Measurements from ENCODE around the gene HTR4.
"Not testable (repeated sequence)": the region's sequence is repeated elsewhere in the genome, so short reads cannot be mapped to it uniquely, and the experiment has no call there.

The HTR4 gene

DNA sequence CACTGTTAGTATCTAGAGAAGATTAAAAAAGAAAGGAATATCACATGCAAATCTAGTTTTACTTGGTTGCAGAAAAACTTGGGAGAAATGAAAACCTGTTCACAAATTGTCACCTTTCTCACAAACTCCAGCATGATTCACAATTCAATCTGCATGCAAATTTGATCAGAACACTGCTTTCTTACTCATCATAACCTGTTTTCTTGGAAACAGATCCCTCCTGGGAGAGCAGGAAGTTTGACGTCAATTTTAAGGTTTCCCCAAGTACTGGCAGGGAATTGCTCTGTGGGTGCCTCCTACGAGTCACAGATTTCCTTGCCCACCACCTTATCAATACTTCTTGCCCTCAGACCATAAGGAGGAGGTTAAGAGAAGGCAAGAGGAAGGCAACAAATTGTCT lies 30.2 kb upstream of the HTR4 start:
- Histone ChIP-seq H3K36me3 (ENCODE audit: insufficient read depth, low read length) (no peaks in the 10 kb centered on the region), H3K4me1 (ENCODE audit: insufficient read depth, low read length) (no peaks in the 10 kb centered on the region), H3K27me3 (ENCODE audit: insufficient read depth, low read length) (no peaks in the 10 kb centered on the region), H3K4me3 (ENCODE audit: low read length) (no peak overlapping the region), H3K9me3 (ENCODE audit: low read length) (no peaks in the 10 kb centered on the region), H2AFZ (ENCODE audit: low read depth, low read length) (no peak overlapping the region)

DNA sequence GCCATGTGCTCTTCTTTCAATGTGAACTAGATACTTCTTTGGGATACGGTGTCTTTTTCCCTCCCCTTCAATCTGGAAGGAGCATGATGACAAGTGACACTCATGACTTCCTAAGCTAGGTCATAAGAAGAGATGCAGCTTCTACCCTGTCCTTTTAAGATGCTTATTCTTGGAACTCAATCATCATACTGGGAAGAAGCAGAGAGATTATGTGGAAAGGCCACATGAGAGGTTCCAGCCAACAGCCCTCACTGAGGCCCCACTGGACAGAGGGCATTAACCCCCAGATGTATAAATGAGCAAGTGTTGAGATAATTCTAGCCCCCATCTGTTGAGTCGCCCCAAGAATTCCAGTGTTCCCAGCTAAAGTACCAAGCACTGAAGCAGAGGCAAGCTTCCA lies 29.3 kb upstream of the HTR4 start:
- Histone ChIP-seq H3K4me3 (ENCODE audit: low read length) (no peak overlapping the region), H3K9me3 (ENCODE audit: low read length) (no peaks in the 10 kb centered on the region)

DNA sequence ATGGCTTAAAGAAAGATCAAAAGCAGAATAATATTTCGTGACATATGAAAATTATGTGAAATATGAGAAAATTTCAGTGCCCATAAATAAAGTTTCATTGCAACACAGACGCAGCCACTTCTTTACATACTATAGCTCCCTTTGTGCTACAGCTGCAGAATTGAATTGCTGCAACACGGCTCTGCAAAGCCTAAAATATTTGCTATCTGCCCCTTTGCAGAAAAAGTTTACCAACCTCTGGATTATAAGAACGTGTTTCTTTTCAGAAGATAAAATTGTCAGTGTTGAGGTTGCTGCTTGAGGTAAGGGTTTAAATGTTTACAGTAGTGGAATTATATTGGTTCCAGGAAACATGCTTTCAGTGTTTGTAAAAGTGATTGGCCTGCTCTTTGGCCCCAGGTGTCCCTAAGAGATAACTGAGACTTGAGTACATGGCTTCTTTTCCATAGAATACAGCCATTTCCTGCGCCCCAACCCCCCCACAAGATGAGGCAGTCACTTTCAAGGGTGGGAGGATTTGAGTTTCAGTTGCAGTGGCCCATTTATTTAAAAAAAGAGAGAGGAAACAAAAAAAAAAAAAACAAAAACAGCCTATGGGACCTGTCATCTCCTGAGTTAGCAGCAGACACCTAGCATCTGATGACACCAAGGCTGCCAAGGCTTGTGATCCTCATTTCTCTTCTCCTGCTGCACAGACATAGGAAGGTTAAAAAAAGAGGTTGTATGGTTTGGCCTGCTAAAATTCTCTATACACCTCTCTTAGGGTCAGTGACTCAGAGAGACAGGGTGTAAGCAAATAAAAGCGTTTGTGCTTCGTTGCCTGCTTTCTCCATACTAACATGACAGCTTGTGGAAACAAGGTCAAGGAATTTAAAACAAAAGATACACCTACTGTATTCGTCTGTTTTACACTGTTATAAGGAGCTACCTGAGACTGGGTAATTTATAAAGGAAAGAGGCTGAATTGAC lies 28.0 kb upstream of the HTR4 start:
- Histone ChIP-seq H3K27me3 (ENCODE audit: insufficient read depth, low read length) (no peaks in the 10 kb centered on the region), H2AFZ (ENCODE audit: low read depth, low read length) (no peak overlapping the region), H3K4me1 (ENCODE audit: insufficient read depth, low read length) (no peaks in the 10 kb centered on the region), H3K9me3 (ENCODE audit: low read length) (no peaks in the 10 kb centered on the region), H3K36me3 (ENCODE audit: insufficient read depth, low read length) (no peaks in the 10 kb centered on the region), H3K4me3 (ENCODE audit: low read length) (no peak overlapping the region)

More for the DNA sequence above, 29.3 kb upstream of the HTR4 start:
- H3K27me3 ChIP-seq (ENCODE audit: insufficient read depth, low read length) = no peaks in the 10 kb centered on the region
- H3K36me3 ChIP-seq (ENCODE audit: insufficient read depth, low read length) = no peaks in the 10 kb centered on the region
- H2AFZ ChIP-seq (ENCODE audit: low read depth, low read length) = no peak overlapping the region
- no peaks in the 10 kb centered on the region for H3K4me1 ChIP-seq (ENCODE audit: insufficient read depth, low read length)

DNA sequence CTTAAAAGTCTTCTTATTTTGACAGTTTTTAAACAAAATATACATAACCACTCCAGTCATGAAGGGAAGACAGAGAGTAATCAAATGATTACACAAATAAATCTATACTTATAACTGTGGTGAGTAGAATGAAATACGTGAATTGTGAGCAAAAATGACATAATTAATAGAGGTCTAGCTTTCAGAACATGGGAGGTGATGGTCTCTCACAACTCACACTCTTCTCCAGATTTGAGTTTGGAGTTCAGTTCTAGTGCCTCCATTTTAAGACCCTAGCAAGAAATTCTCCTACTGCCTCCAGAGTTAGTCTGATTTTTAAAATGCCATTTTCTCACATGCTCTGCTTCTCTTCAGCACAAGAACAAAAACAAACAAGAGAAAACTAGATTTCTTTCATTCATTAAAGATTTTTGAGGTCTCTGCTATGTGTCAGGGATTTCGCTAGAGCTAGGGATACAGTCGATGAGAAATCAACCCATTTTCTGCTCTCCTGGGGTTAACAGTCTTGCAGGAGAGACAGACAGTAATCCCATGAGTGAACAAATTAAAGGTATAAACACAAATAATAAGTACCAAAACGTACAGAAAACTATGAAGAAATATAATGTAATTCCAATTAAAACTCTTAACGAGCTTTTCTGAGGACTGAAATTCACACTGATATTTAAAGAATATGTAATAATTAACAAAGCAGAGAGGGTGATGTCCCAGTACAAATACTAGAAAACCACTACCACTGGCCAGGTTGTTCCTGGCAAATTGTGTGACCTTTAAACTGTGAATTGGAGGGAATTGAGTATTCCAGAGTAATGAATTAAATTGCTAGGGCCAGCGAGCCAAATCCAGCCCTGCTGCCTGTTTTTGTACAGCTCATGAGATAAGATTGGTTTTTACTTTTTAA lies 27.1 kb upstream of the HTR4 start:
- no peak overlapping the region for H2AFZ ChIP-seq (ENCODE audit: low read depth, low read length)
- H3K4me1 ChIP-seq (ENCODE audit: insufficient read depth, low read length) = no peaks in the 10 kb centered on the region
- H3K36me3 ChIP-seq (ENCODE audit: insufficient read depth, low read length) = no peaks in the 10 kb centered on the region
- H3K27me3 ChIP-seq (ENCODE audit: insufficient read depth, low read length) = no peaks in the 10 kb centered on the region
- H3K9me3 ChIP-seq (ENCODE audit: low read length) = no peaks in the 10 kb centered on the region
- H3K4me3 ChIP-seq (ENCODE audit: low read length) = no peak overlapping the region

DNA sequence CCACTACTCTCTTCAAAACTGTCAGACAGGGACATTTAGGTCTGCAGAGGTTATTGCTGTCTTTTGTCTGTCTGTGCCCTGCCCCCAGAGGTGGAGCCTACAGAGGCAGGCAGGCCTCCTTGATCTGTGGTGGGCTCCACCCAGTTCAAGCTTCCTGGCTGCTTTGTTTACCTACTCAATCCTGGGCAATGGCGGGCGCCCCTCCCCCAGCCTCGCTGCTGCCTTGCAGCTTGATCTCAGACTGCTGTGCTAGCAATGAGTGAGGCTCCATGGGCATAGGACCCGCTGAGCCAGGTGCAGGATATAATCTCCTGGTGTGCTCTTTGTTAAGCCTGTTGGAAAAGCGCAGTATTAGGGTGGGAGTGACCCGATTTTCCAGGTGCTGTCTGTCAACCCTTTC lies 19.4 kb upstream of the HTR4 start:
- H3K4me1 ChIP-seq (ENCODE audit: insufficient read depth, low read length); H3K9me3 ChIP-seq (ENCODE audit: low read length); H3K36me3 ChIP-seq (ENCODE audit: insufficient read depth, low read length); H3K27me3 ChIP-seq (ENCODE audit: insufficient read depth, low read length); H3K4me3 ChIP-seq (ENCODE audit: low read length); H2AFZ ChIP-seq (ENCODE audit: low read depth, low read length): not testable (repeated sequence)

DNA sequence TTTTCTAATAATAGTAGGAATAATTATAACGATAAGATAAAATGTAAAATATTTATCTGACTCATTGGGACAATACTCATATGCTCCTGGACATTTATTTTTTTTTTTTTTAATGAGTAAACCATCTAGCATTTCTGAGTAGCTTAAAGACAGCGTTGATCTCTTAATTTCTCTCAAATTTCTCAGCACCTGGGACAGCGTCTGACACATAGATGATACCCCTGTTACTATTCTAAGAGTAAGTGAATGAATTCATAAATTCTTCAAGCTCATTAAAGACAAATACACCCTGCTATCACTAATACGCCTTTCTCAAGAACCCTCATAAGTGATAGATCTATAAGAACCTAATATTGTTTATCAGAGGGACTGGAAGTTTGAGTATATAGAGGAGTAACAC lies 12.0 kb upstream of the HTR4 start:
- H3K9me3 ChIP-seq (ENCODE audit: low read length) = no peaks in the 10 kb centered on the region
- no peak overlapping the region for H2AFZ ChIP-seq (ENCODE audit: low read depth, low read length)
- H3K27me3 ChIP-seq (ENCODE audit: insufficient read depth, low read length) = no peaks in the 10 kb centered on the region
- no peak overlapping the region for H3K4me3 ChIP-seq (ENCODE audit: low read length)
- H3K4me1 ChIP-seq (ENCODE audit: insufficient read depth, low read length) = no peaks in the 10 kb centered on the region
- H3K36me3 ChIP-seq (ENCODE audit: insufficient read depth, low read length) = no peaks in the 10 kb centered on the region

DNA sequence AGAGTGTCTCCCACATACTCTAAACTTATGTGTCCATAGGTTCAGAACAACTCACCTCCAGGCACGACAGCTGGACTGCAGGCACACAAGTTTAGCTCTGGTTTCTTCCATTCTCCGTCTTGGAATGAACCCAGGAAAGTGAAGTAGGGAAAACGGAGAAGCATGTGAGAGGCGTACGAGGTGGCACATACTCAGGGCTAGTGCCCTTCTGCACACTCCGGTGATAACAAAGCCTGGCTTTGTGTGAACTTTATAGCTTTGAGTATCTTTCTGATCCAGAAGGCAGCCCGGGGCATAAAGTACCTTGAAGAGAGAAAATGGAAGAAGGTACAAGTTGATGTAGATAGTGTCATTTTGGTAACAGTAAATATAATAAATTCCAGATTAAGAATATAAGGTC lies 11.1 kb upstream of the HTR4 start:
- Histone ChIP-seq H3K9me3 (ENCODE audit: low read length) (no peaks in the 10 kb centered on the region), H2AFZ (ENCODE audit: low read depth, low read length) (no peak overlapping the region)

DNA sequence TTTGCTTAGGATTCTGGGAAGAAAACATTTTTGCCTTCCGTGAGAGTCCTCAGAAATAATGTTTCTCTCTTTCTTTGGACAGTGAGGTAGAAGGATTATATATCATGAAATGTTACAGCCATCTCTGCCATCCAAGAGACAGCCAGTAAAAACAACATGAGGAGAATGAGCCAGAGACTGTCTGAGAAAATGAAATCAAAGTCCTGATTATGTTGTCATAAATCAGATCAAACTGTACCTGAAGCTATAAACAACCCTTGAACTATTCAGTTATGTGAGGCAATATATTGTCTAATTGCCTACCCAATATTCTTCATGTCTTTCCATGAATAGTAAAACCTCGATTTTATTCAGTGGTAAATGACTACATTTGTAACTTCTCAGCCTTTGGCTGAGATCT lies 9.2 kb upstream of the HTR4 start:
- Histone ChIP-seq H3K4me3 (ENCODE audit: low read length) (no peak overlapping the region), H2AFZ (ENCODE audit: low read depth, low read length) (no peak overlapping the region), H3K9me3 (ENCODE audit: low read length) (no peaks in the 10 kb centered on the region), H3K4me1 (ENCODE audit: insufficient read depth, low read length) (no peaks in the 10 kb centered on the region), H3K36me3 (ENCODE audit: insufficient read depth, low read length) (no peaks in the 10 kb centered on the region), H3K27me3 (ENCODE audit: insufficient read depth, low read length) (no peaks in the 10 kb centered on the region)

More for the DNA sequence above, 11.1 kb upstream of the HTR4 start:
- no peaks in the 10 kb centered on the region for H3K4me1 ChIP-seq (ENCODE audit: insufficient read depth, low read length)
- no peaks in the 10 kb centered on the region for H3K36me3 ChIP-seq (ENCODE audit: insufficient read depth, low read length)
- no peaks in the 10 kb centered on the region for H3K27me3 ChIP-seq (ENCODE audit: insufficient read depth, low read length)
- no peak overlapping the region for H3K4me3 ChIP-seq (ENCODE audit: low read length)

DNA sequence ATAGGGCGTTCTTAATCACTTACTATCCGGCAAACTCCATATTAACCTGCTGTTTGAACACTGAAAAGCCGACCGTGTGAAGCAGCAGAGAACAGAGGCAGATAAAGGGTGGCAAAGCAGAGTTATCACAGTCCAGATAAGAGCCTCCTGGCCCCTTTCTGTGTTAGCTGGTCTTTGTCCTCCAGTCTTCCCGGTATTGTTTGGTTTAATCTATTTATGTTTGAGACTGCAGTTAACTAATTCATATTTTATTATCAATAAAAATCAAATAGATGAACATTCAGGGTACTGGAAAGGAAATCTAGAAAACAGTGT lies 6.0 kb upstream of the HTR4 start:
- H3K9me3 ChIP-seq (ENCODE audit: low read length) = no peaks in the 10 kb centered on the region
- H3K36me3 ChIP-seq (ENCODE audit: insufficient read depth, low read length) = no peaks in the 10 kb centered on the region
- H3K4me3 ChIP-seq (ENCODE audit: low read length) = no peak overlapping the region
- H3K4me1 ChIP-seq (ENCODE audit: insufficient read depth, low read length) = no peaks in the 10 kb centered on the region
- no peak overlapping the region for H2AFZ ChIP-seq (ENCODE audit: low read depth, low read length)
- H3K27me3 ChIP-seq (ENCODE audit: insufficient read depth, low read length) = peaks cover 7% of the 10 kb centered on the region

DNA sequence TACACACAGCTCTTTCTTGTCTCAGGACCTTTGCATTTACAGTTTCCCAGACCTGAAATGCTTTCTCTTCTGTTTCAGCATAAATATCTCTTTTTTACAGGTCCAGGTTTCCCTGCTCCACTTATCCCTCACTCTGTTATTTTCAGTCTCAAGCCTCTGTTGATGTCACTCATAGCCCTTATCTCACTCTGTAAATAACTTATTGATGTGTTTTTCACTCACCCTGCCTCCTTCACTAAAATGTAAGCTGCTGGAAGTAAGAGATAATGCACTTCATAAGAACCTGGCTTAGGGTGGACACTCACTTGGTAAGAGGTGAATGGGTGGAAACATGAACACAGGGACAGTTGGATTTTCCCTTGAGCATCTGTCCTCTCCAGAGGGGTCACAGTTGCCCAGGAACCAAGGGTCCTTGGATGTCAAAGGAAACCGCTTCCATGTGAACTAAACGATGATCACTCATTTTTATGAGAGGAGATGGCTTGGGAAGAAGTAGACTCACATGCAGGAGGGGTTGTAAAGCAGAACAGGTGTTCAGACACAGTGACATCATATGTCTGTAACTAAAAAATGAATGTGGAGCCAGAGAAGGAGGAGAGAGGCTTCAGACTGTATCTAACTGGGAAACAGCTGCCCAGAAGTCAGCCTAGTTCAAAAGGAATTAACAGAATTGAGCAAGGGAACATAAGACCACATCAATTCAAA lies 5.5 kb upstream of the HTR4 start:
- Histone ChIP-seq H2AFZ (ENCODE audit: low read depth, low read length) (no peak overlapping the region), H3K4me3 (ENCODE audit: low read length) (no peak overlapping the region), H3K36me3 (ENCODE audit: insufficient read depth, low read length) (no peaks in the 10 kb centered on the region), H3K9me3 (ENCODE audit: low read length) (no peaks in the 10 kb centered on the region), H3K4me1 (ENCODE audit: insufficient read depth, low read length) (no peaks in the 10 kb centered on the region), H3K27me3 (ENCODE audit: insufficient read depth, low read length) (peaks cover 12% of the 10 kb centered on the region)

DNA sequence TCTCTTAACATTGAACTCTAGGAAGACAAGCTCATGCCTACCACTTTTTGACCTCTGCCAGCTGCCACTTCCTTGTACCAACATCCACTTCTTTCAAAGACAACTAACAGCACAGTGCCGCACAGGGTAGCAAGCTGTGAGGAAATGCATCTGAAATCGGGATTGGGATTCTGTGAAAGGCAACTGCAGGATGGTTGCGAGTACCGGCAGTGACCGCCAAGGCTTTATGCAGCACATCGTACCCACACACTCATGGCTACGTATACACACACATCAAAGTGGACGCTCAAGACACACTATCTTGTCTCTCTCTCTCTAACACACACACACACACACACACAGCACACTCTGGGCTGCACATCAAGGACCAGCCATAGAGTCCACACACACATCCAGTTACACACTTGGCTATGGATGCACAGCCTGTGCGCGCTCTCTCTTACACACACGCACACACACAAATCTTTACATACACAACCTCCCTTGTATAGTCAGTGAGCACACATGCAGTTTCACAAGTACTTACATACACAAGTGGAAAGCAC lies 964 bp downstream of the HTR4 start:
- Histone ChIP-seq H3K27me3 (ENCODE audit: insufficient read depth, low read length) (peaks cover 32% of the 10 kb centered on the region), H3K4me1 (ENCODE audit: insufficient read depth, low read length) (no peaks in the 10 kb centered on the region)

DNA sequence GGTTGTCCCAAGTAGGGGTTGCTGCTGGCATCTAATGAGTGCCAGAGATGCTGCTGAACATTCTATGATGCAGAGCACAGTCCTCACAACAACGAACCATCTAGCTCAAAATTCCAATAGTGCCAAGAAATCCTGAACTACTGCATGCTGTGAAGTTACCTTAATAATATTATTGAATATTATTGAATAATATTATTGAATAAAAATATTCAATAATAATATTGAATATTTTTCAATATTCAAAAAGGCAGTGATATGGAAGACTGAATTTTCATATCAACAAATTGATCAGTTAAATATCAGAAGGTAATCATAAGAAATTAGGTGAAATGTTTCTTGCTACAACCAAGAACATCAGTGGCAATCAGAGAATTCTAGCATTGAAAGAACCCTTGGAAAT lies 2.8 kb downstream of the HTR4 start:
- H3K9me3 ChIP-seq (ENCODE audit: low read length) = no peaks in the 10 kb centered on the region
- H2AFZ ChIP-seq (ENCODE audit: low read depth, low read length) = no peak overlapping the region
- H3K4me1 ChIP-seq (ENCODE audit: insufficient read depth, low read length) = no peaks in the 10 kb centered on the region
- H3K27me3 ChIP-seq (ENCODE audit: insufficient read depth, low read length) = peaks cover 32% of the 10 kb centered on the region
- H3K4me3 ChIP-seq (ENCODE audit: low read length) = no peak overlapping the region
- H3K36me3 ChIP-seq (ENCODE audit: insufficient read depth, low read length) = no peaks in the 10 kb centered on the region

More for the DNA sequence above, 964 bp downstream of the HTR4 start:
- Histone ChIP-seq H3K36me3 (ENCODE audit: insufficient read depth, low read length) (no peaks in the 10 kb centered on the region), H3K4me3 (ENCODE audit: low read length) (no peak overlapping the region), H2AFZ (ENCODE audit: low read depth, low read length) (no peak overlapping the region), H3K9me3 (ENCODE audit: low read length) (no peaks in the 10 kb centered on the region)

DNA sequence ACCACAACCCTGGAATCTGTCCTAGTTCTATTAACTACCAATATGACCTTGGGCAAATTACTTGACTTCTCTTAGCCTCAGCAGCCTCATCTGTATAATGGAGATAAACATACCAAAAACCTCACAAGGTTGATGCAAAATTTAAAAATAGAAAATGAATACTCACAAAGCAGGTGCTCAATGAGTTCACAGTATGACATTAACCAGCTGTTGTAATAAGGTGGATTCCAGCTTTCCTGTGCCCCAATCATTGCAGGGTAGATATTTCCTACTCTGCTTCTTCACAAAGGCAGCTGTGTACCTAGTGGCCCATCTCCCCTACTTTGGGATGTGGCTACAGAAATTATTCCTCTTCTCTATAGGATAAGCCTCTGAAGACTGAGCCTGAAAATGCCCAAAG lies 8.8 kb downstream of the HTR4 start:
- Histone ChIP-seq H3K36me3 (ENCODE audit: insufficient read depth, low read length) (no peaks in the 10 kb centered on the region), H3K4me3 (ENCODE audit: low read length) (no peak overlapping the region), H3K9me3 (ENCODE audit: low read length) (no peaks in the 10 kb centered on the region), H2AFZ (ENCODE audit: low read depth, low read length) (no peak overlapping the region), H3K4me1 (ENCODE audit: insufficient read depth, low read length) (no peaks in the 10 kb centered on the region), H3K27me3 (ENCODE audit: insufficient read depth, low read length) (peaks cover 3% of the 10 kb centered on the region)
